ENCODE results near the gene TMEM232.
A peak's percentile ranks its signal among the peaks of the same experiment; 100 is the strongest.
"Not testable (repeated sequence)": the region's sequence is repeated elsewhere in the genome, so short reads cannot be mapped to it uniquely, and the experiment has no call there.

TMEM232 gene

DNA sequence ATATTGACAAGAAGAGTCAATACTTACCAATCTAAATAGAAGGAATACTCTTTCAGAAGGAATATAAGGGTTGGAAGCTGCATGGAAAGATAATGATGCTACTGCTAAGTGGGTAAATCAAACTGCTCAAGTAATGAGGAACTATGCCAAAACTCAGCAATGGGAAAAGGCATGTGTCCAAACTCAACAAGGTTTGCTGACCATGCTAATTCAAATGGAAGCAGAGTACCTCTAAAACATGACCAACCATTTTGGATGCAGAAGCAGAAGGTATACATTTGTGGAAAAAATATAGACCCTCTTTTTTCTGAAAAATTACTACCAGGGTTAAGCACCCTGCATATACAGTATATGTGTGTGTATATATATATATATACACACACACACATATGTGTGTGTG, 21.1 kb downstream of the TMEM232 start:
- DNase-seq: no peak

DNA sequence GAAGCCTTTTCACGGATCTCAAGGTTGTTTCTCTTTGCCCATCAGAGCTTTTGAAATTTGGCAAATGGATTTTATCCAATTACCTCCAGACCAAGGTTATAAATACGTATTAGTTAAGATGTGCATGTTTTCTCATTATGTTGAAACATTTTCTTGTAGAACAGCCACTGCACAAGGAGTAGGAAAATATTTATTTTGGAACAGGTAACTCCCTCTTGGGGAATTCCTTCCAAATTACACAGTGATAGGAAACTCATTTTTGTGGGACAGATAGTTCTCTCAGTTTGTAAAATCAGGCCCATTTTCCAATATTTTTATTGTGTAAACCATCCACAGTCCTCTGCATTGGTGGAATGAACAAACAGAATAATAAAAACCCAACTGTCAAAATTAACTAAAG, 23.0 kb downstream of the TMEM232 start:
- no peak for DNase-seq

DNA sequence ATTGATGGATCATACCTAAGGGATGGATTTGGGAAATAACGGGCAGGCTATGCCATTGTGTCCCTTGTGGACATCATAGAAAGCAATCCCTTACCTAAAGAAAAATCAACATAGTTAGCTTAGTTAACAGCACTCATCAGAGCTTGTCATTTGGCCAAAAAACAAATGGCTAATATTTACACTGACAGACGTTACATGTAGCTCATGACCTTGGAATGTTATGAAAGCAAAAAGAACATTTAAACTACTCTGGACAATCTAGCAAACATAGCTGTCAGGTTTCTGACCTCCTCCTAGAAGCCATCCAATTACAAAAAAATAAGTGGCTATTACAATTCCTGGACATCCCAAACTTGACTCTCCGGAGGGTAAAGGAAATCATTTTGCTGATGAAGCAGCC, 23.8 kb downstream of the TMEM232 start:
- DNase-seq: no peak

DNA sequence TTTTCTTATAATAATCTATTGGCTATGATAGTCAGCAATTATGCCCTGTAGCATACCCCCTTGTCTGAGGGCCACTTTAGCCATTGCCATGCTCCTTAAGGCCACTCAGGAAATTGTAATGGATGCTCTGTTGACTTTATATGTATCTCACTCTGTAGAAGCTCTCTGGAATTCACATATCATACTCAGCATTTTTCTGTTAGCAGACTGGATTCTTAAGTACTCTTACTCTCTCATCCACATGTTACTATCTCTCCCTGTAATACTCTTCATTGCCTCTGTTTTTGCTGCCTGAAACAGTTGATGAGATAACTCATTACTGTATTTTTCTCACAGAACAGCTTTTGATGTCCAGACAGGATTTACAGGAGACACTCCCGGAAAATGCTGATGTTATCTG, 24.2 kb downstream of the TMEM232 start:
- DNase-seq: no peak

DNA sequence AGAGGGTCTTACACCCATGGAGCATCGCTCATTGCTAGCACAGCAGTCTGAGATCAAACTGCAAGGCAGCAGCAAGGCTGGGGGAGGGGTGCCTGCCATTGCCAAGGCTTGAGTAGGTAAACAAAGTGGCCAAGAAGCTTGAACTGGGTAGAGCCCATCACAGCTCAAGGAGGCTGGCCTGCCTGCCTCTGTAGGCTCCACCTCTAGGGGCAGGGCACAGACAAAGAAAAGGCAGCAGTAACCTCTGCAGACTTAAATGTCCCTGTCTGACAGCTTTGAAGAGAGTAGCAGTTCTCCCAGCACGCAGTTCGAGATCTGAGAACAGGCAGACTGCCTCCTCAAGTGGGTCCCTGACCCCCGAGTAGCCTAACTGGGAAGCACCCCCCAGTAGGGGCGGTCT, 33.8 kb downstream of the TMEM232 start:
- not testable (repeated sequence) for DNase-seq

DNA sequence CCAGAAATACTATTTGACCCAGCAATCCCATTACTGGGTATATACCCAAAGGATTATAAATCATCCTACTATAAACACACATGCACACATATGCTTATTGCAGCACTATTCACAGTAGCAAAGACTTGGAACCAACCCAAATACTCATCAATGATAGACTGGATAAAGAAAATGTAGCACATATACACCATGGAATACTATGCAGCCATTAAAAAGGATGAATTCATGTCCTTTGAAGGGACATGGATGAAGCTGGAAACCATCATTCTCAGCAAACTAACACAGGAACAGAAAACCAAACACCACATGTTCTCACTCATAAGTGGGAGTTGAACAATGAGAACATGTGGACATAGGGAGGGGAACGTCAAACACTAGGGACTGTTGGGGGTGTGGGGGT, 35.9 kb downstream of the TMEM232 start:
- not testable (repeated sequence) for DNase-seq

DNA sequence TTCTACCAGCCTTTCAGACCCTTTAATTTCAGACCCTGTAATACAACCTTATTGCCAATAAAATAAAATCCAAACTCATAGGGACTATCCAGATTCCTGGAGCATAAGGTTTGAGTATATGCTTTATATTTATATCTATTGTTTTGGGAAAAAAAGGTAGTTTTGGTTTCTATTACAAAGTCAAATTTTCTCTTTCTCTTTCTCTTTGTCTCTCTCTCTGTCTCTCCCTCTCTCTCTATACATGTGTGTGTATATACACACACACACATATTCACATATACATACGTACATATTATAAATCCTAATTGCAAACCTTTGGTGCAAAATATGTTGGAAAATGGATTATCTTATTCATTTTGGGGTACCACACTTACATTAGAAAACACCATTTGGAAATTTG, 39.0 kb downstream of the TMEM232 start:
- DNase-seq: no peak

DNA sequence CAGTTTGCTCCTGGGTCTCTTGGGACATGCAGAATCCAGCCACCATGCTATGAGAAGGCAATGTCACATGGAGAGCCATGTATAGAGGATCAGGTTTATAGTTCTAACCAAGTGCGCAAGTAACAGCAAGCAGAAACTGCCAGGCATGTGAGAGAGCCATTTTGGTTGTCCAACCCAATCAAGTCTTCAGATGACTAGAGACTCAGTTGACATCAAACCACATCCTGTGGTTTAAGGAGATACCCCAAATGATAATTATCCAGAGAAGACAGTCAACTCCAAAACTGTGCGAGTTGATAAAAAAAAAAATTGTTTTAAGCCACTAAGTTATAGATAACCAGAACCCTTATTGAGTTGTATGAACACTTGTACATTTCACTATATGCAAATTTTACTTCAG, 40.2 kb downstream of the TMEM232 start:
- no peak for DNase-seq

DNA sequence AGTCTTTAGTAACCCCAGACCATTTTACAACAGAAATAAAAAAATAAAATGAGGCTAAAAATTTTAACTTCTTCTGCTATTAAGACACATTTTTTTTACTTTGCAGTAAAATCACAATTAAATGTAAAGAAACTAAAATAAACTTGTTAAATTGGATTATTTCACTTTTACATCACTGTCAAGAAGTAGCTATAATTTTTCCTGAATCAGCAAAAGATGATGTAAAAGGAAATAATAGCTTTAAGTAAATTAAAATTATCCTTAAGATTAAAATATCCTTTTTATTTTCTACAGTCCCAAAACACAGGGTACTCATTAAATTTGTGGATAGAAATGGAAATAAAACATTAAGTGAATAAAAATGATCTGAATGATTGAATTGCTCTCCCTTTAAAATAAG, 44.5 kb downstream of the TMEM232 start:
- no peak for DNase-seq

DNA sequence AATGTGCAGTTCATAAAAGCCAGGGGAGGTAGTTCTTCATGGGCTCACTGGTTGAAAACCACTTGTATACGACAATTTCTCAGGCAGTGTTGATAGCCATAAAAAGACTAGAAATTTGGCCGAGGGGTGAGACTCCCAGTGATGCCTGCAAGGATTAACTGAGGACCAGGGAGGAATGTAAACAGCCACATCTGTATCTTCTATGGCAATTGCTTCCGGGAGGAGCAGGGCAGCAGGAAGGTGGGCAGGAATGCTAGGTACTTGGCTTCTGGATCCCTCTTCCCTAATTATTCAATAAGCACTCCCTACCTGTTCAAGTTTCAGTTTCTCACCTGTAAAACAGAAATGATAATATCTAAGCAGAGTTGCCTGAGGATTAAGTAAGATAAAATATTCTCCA, 45.4 kb downstream of the TMEM232 start:
- no peak for DNase-seq

DNA sequence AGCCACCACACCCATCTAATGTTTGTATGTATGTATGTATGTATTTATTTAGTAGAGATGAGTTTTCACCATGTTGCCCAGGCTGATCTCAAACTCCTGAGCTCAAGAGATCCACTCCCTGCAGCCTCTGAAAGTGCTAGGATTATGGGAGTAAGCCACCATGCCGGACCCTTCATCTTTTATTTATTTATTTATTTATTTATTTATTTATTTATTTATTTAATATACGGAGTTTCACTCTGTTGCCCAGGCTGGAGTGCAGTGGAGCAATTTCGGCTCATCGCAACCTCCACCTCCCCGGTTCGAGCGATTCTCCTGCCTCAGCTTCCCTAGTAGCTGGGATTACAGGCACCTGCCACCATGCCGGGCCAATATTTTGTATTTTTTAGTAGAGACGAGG, 49.9 kb downstream of the TMEM232 start:
- not testable (repeated sequence) for DNase-seq

DNA sequence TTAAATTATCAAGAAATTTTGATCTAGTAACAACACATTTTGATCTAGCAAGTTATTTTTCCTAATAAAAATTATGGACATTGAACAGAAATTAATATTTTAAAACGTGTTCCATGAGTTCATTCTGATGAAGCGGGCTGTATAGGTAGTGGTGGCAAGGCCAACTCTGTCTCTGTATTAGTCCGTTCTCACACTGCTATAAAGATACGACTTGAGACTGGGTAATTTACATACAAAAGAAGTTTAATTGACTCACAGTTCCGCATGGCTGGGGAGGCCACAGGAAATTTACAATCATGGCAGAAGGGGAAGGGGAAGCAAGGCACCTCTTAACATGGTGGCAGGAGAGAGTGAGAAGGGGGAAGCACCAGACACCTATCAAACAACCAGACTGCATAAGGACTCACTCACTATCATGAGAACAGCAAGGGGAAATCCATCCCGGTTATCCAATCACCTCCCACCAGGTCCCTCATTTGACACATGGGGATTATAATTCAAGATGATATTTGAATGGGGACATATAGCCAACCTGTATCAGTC, 61.2 kb downstream of the TMEM232 start:
- DNase-seq: no peak

DNA sequence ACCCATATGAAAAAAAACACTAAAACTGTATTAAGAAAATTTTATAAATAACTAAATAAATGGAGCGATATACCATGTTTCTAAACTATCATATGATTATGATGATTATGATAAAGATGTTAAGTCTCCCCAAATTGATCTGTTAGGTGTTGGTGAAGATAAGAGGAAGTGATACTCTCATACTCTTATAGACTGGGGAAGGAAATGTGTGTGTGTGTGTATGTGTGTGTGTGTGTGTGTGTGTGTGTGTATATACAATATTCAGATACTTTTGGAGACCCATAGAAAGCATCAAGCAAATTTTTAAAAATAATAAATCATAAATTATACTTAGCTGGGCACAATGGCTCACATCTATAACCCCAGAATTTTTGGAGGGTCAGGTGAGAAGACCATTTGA, 62.9 kb downstream of the TMEM232 start:
- DNase-seq: no peak

DNA sequence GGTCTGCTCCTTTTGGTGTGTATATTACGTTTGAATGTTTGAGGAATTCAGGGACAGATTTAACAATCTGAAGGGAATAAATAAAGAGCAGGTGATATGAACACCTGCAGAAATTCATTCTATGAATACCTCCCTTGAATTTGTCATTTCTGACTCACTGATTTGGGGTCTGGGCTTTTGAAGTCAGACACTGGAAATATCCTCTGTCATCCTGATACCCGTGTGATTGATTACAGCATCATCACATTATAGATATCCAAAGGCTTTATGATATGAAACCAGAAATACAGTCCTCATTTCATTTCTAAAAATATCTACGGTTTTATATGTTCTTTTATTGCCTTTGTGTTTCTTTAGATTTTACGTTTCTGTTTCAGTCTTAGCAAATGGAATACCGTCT, 68.5 kb downstream of the TMEM232 start:
- no peak for DNase-seq

DNA sequence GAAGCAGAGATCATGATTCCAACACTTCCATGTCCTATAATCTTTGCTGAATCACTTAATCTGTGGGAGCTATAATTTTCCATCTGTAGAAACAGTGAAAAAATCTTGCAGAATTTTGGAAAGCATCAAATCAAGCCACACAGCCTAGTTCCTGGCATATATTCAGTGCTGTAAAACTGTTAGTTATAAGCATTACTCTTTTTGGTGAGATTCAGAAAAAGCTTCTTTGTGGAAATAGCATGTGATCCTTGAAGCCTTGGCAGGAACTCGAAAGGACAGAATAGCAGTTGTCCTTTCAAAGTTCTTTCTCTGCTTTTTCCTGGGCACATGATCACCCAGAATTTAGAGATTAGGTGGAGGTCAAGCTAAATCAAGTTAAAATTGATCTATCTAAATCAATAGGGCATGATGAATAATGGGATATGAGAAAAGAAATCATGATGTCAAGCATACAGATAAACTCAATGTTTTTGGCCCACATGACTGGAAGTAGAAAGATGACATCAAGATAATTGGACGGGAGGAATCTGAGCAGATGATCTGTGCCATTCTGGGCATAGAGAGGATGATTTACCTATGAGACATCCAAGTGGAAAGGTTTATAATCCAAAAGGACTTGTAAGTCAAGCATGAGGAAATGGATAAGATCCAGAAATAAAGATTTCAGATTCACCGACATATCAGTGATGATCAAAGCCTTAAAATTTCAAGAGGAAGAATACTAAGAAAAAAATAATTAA, 73.1 kb downstream of the TMEM232 start:
- no peak for DNase-seq

DNA sequence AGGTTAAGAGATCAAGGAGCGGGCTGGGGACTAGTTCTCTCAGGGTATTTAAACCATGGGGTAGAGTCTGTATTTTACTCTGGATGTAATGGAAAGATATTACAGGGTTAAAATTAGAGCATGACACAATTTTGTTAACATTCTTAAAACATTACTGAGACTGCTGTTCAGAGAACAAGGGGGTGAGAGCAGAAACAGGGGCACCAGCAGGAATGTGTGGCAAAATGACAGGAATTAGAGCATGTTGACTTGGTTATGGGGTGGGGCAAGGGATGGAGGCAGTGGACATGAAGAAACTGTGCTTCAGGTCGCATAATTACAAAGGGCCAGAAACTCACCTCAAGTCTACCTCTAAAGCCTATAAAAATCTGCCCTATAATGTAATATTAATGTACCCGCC, 75.0 kb downstream of the TMEM232 start:
- no peak for DNase-seq

DNA sequence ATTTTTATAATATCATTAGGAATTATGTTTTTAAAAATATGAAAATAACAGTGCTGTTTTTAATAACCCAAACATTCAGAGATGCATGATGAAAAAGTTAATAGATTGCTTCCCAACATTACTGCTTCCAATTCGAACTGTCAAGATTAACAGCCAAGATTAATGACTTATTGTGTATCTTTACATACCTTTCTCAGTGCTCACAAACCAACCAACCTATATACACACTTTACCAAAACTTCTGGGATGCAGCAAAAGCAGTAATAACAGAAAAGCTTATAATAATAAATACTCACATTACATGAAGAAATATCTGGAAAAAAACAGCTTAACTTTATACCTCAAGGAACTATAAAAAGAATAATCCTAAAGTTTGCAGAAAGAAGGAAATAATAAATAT, 82.1 kb downstream of the TMEM232 start:
- no peak for DNase-seq

DNA sequence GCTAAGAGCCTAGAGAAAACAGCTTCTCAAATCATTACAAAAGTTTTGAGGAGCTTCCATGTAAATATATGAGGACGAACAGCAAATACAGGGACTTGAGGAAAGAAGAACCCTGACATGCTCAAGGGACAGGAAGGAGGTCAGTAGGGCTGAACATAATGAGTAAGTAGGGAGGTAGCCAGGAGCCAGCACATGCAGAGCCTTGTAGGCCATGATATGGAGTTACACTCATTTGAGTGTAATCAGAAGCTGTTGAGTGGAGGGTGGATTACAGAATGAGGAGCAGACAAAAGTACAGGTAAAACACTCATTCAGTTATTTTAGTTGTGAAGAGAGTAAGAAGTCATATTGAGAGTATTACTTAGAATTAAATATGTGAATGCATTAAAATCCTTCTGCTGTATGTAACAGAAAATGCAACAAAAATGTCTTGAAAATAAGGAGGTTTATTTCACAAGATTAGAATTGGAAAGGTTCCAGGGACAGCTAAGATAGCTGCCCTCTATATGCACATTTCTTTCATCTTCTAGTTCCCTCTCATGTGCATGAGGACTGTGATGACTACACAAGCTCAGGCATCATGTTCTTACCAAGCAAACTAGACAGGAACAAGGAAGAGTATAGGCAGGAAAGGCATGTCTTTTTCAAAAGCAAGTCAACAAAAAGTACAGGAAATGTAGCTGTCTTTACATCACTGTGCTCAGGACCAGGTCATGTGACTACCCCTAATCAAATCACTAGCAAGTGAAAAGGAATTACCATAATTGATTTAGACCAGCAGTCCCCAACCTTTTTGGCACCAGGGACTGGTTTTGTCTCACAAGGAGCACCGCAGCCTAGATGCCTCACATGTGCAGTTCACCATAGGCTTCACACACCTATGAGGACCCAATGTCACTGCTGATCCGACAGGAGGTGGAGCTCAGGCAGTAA, 87.2 kb downstream of the TMEM232 start:
- DNase-seq: no peak

DNA sequence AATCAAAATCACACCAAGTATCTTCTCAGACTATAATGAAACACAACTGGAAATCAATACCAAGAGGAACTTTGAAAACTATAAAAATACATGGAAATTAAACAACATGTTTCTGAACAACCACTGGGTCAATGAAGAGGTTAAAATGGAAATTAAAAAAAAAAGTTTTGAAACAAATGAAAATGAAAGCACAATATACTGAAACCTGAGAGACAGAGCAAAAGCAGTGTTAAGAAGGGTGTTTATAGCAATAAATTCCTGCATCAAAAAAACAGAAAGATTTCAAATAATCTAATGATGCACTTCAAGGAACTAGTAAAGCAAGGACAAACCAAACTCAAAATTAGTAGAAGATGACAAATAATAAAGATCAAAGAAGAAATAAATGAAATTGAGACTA, 92.0 kb downstream of the TMEM232 start:
- DNase-seq: no peak

DNA sequence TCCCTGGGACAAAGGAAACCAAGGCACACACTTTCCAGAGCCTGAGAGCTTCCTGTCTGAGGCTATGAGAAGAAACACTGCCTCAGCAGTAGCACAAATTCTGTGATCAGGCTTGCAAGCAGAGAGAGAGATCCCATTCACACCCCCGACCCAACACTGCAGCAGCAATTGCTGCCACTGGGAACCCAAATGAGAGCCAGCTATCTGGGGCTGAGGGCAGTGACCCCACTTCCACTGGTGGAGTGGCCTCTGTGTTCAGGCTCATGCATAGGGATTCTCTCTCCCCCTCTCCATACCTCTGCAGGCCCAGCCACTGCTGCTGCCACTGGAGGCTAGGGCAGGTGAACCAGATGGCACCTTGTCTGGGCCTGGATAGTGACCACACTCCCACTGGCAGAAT, 95.2 kb downstream of the TMEM232 start:
- no peak for DNase-seq

DNA sequence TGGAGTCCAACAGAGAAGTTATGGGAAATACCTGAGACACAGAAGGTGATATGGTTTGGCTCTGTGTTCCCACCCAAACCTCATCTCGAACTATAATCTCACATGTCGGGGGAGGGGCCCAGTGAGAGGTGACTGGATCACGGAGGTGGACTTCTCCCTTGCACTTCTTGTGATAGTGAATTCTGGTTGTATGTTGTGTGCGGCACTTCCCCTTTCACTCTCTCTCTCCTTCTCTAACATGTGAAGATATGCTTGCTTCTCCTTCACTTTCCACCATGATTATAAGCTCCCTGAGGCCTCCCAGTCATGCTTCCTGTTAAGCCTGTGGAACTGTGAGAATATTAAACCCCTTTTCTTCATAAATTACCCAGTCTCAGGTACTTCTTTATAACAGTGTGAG, 96.1 kb downstream of the TMEM232 start:
- DNase-seq: no peak

DNA sequence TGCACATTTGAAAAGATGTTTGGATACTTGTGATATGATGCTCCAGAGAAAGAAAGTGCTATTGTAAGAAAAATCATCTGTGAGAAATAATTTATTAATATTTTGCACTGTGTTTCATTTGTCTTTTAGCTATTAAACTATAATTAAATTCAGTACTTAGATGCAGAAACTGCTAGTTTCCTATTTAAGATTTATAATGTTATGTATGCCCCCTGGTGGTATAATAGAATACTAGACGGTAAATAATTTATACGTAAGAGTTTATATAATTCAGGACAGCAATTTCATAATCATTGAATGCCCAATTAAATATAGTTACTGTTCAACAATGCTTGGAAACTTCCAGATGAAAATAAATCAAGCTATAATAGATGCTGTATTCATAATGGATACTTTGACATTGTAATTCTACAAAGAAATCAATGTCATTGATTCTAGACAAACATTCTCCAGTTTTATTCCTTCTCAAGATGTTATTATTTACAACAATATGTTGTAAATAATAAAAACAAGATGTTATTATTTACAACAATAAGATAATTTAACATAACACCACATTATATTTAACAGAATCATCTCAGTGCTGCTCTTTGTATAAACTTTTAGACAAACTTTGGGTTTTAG, 101.0 kb downstream of the TMEM232 start:
- DNase-seq: peak; percentile 65

DNA sequence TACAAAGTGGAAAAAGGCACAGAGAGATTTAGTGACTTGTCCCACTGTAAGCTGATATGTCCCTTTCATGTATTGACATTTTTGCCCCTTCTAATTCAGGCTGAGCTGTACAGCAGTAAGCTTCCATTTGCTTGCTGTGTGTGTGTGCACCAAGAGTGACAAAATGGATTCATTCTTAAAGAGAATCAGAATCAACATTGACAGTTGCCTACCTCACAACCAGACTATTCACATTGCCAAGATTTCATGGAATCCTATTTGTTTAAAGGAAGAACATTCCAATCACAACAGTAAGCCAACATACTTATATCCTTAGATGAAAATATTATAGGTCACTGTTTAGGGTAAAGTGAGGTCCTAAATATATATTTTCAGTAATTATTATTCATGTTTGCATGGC, 102.6 kb downstream of the TMEM232 start:
- DNase-seq: no peak

DNA sequence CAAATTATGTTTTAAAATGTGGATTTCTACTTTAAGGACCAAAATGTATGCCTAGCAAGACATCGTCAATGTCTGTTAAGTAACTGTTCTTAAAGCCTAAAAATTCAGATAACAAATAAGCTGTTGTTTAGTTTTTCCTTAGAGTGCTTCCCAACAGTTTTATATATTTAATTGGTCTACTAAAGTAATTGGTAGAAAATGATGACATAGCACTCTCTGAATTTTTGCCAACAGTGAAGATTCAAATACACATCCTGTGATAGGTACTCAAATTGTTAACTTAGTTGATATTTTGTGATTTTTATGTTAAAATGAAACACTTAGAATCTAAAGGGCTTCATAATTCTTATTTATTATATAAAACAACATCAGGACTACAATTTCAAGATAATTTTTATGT, 107.5 kb downstream of the TMEM232 start:
- no peak for DNase-seq
